A549 treated with Mapracorat at 1 μM for 4 hours (cell line): Measurements from ENCODE around the gene ZSWIM5. TPM values are rescaled to one million over a fixed set of nuclear protein-coding genes. Genes with fewer than 3 reads are reported as not detected.

Source experiments
- total RNA-seq: library from RNA; stranded (reverse); fragments of 200-300 nt; extraction: Qiagen RNA extraction; gene quantifications from 5 replicates; pipeline ENCODE4 v1.2.3, GENCODE V29; 2022

Gene ZSWIM5
- total RNA-seq: 0.40 to 0.55 TPM (median 0.46 TPM) in 5 replicates

DNA sequence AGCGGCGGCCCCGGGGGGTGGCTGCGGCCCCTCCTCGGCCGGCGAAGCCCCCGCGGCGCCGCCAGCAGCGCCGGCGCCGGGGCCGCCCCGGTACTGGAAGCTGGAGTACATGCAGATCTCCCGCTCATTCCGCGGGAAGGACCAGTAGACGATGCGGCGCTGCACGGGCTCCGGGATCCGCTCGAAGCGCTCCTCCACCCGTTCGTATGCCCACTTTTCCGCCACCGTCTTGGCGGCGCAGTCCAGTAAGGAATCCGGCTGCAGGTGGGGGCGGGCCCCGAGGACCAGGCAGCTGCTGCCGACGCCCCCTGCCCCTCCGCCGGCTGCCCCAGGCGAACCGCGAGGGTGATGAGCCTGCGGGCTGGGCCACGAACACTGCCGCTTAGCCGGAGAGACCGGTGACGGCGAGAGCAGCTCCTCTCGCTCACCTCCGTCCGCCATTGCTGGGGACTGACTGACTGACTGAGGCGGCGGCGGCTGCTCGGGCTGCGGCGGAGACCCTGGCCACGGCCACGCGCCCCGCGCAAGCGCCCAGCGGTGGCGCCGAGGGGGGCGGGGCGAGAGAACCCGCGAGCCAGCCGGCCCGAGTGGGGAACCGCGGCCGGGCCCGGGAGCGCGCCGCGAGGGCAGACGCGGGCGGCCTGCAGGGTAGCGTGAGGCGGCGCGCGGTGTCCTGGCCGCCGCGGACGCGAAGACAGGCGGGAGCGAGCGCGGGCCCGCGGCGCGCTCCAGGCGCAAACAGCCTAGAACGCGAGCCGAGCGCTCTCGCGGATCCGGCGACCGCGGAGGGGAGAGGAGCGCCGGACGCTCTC is at the start of gene ZSWIM5:
Gene ZSWIM5 (minus strand): TSS at position 696 of the 812 bp plus-strand sequence. CDS start 255 bp downstream, at position 441.

DNA sequence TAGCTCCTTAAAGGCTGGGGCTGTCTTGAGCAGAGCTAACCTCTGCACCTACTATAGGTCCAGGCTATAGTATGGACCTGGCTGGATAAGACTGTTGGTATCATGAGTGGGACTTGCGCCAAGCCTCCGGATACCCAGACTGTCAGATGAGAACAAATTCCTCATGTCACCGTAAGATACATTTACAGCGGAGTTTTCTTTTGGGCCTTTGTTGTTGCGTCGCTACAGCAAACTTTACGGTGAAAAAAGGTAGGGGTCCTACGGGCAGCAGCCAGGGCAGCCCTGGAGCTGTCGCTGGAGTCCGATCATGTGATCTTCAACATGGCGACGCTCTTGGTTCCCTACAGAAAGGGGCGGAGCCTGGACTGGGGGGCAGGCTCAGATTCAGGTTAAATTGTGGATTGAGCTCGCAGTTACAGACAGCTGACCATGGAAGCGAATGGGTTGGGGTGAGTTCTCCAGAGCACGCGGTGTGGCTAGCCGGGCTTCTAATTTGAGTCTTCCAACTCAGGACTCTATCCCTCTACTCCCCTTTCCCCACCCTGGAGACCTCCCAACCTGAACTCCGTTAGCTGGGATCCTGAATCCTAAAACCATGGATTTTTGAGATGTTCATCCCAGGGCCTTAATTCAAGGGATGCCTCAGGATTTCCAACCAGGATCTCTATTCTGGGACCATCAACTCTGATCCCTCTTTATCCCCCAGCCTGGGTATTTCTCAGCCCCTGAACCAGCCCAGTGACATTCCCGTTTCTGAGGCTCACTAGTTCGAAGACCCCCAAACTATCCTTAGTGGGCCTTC is 194.4 kb downstream of the ZSWIM5 start, which contains the start of gene UROD:
Gene UROD (plus strand): TSS at position 418 of the 802 bp plus-strand sequence. CDS start 12 bp downstream, at position 430.

DNA sequence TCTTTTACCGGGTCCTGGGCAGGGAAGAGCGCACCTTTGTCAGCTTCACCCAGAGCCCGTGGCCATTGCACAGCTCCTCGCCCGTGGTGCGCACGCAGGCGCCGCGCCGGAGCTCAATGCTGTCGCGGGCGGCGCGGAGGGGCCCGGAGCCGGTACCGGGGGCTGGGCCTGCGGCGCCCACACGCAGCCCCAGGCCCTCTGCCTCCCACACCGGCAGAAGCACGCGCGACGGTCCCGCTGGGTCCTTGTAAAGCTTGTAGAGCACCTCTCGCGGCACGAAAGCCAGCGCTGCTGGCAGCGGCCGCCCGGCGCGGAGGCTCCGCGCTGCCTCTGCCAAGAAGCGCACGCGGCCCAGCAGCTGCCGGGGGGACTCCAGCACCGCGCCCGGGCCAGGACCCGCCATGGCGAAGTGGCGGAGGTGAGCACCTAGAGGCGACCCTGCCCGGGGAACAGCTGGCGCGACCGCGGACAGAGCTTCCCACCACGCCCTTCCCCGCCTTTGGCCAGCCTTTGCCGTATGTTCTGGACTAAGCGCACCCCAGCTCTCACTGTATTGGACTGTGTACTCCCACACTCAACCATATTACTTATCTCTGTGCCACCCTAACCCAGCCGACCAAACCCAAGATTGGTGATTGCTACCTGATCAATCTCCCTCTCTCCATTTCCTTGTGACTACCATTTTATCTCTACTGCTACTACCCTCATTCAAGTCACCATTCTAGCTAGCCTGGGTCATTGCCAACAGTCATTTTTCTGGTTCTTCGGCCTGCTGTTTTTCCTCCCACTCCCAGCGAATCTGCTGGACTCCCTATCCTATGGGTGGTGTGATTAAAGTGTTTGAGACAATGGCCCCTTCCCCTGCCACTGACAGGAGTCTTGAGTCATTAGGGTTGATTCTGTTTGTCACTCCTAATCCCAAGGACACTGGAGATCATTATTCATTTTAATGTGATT is 195.3 kb downstream of the ZSWIM5 start, which contains the start of gene HECTD3:
Gene HECTD3 (minus strand): TSS at position 470 of the 957 bp plus-strand sequence. CDS start 67 bp downstream, at position 403.

Other genes with a start within 250 kb of the ZSWIM5 start
- gene EIF2B3, start 220.0 kb downstream of the ZSWIM5 start, total RNA-seq: 16.2 to 18.7 TPM (median 16.8 TPM) in 5 replicates
- 13.7 to 19.5 TPM (median 18.6 TPM) in 5 replicates for gene HECTD3, start 195.3 kb downstream of the ZSWIM5 start, total RNA-seq
- 47.4 to 50.6 TPM (median 49.9 TPM) in 5 replicates for gene UROD, start 194.4 kb downstream of the ZSWIM5 start, total RNA-seq
- gene HPDL, start 120.3 kb upstream of the ZSWIM5 start, total RNA-seq: 2.6 to 4.5 TPM (median 3.6 TPM) in 5 replicates
- 11.0 to 13.1 TPM (median 12.6 TPM) in 5 replicates for gene TOE1, start 133.6 kb upstream of the ZSWIM5 start, total RNA-seq
- 6.0 to 9.9 TPM (median 9.0 TPM) in 5 replicates for gene MUTYH, start 133.8 kb upstream of the ZSWIM5 start, total RNA-seq